ENCODE measurements around the gene SH3GL3.

The SH3GL3 gene

GRCh38 chr15:83654379-83655236, 207.5 kb downstream of the SH3GL3 start:
- TF ChIP-seq CTCF (IDR thresholded peaks at IDR 0.05; ENCODE audit: insufficient read depth, low read length, poor library complexity, severe bottlenecking): no peak
- no peak for TF ChIP-seq EZH2phosphoT487 (conservative IDR thresholded peaks at IDR 0.05; ENCODE audit: low read length)
- H2AFZ ChIP-seq (ENCODE audit: low read depth, low read length, severe bottlenecking): no peak overlapping the region

GRCh38 chr15:83655237-83655616, 208.1 kb downstream of the SH3GL3 start:
- TF ChIP-seq CTCF (IDR thresholded peaks at IDR 0.05; ENCODE audit: insufficient read depth, low read length, poor library complexity, severe bottlenecking): no peak
- no peak for TF ChIP-seq EZH2phosphoT487 (conservative IDR thresholded peaks at IDR 0.05; ENCODE audit: low read length)
- Histone ChIP-seq H3K9me2 (replicated peaks; ENCODE audit: insufficient read depth, low read length) (no peaks in the 10 kb centered on the region), H3K9me3 (ENCODE audit: insufficient read depth, low read length) (no peaks in the 10 kb centered on the region), H3K9ac (ENCODE audit: low read length) (no peak overlapping the region), H3K36me3 (ENCODE audit: low read length) (no peaks in the 10 kb centered on the region), H4K20me1 (ENCODE audit: low read depth, low read length) (no peaks in the 10 kb centered on the region), H3F3A (ENCODE audit: insufficient read depth) (no peaks in the 10 kb centered on the region), H3K79me2 (ENCODE audit: insufficient read depth, low read length) (no peaks in the 10 kb centered on the region), H3K4me2 (ENCODE audit: low read depth, low read length, poor library complexity, severe bottlenecking) (no peak overlapping the region), H3K27ac (ENCODE audit: low read depth, low read length) (no peak overlapping the region), H2AFZ (ENCODE audit: low read depth, low read length, severe bottlenecking) (no peak overlapping the region), H3K4me3 (ENCODE audit: insufficient read depth, low read length, poor library complexity, severe bottlenecking) (no peak overlapping the region), H3K27me3 (ENCODE audit: low read length) (no peaks in the 10 kb centered on the region)

More at GRCh38 chr15:83654379-83655236, 207.5 kb downstream of the SH3GL3 start:
- H3F3A ChIP-seq (ENCODE audit: insufficient read depth): no peaks in the 10 kb centered on the region
- H3K27ac ChIP-seq (ENCODE audit: low read depth, low read length): no peak overlapping the region
- H3K36me3 ChIP-seq (ENCODE audit: low read length): no peaks in the 10 kb centered on the region
- no peak overlapping the region for H3K4me3 ChIP-seq (ENCODE audit: insufficient read depth, low read length, poor library complexity, severe bottlenecking)
- no peaks in the 10 kb centered on the region for H3K9me3 ChIP-seq (ENCODE audit: insufficient read depth, low read length)
- no peaks in the 10 kb centered on the region for H3K9me2 ChIP-seq (replicated peaks; ENCODE audit: insufficient read depth, low read length)
- no peak overlapping the region for H3K9ac ChIP-seq (ENCODE audit: low read length)
- H3K27me3 ChIP-seq (ENCODE audit: low read length): no peaks in the 10 kb centered on the region
- no peak overlapping the region for H3K4me2 ChIP-seq (ENCODE audit: low read depth, low read length, poor library complexity, severe bottlenecking)
- no peaks in the 10 kb centered on the region for H3K79me2 ChIP-seq (ENCODE audit: insufficient read depth, low read length)
- no peaks in the 10 kb centered on the region for H4K20me1 ChIP-seq (ENCODE audit: low read depth, low read length)

DNA sequence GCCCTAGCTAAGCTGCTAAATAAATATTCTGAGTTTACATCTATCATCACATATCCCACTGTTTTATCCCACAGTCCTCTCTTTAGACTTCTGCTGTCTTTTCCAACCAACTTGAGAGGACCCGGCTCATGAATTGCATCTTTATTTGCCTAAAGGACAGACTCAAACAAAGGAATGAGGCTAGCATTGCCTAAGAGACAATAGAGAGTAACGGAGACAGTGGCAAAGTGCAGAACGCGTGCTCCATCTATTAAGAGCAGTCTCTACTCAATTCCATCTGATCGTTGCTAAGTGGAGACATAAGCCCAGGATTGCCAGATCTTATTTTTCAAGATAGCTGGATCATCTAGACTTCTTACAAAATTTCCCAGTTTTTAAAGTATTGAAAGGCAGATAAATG, 209.1 kb downstream of the SH3GL3 start:
- H3K79me2 ChIP-seq (ENCODE audit: insufficient read depth, low read length): no peaks in the 10 kb centered on the region
- TF ChIP-seq CTCF (IDR thresholded peaks at IDR 0.05; ENCODE audit: insufficient read depth, low read length, poor library complexity, severe bottlenecking) (no peak), EZH2phosphoT487 (conservative IDR thresholded peaks at IDR 0.05; ENCODE audit: low read length) (no peak)
- H3F3A ChIP-seq (ENCODE audit: insufficient read depth): no peaks in the 10 kb centered on the region
- H3K36me3 ChIP-seq (ENCODE audit: low read length): no peaks in the 10 kb centered on the region
- no peak overlapping the region for H3K9ac ChIP-seq (ENCODE audit: low read length)
- H3K4me2 ChIP-seq (ENCODE audit: low read depth, low read length, poor library complexity, severe bottlenecking): no peak overlapping the region
- no peaks in the 10 kb centered on the region for H3K9me2 ChIP-seq (replicated peaks; ENCODE audit: insufficient read depth, low read length)
- H2AFZ ChIP-seq (ENCODE audit: low read depth, low read length, severe bottlenecking): no peak overlapping the region
- no peak overlapping the region for H3K27ac ChIP-seq (ENCODE audit: low read depth, low read length)
- no peaks in the 10 kb centered on the region for H3K27me3 ChIP-seq (ENCODE audit: low read length)
- no peak overlapping the region for H3K4me3 ChIP-seq (ENCODE audit: insufficient read depth, low read length, poor library complexity, severe bottlenecking)
- no peaks in the 10 kb centered on the region for H3K9me3 ChIP-seq (ENCODE audit: insufficient read depth, low read length)
- H4K20me1 ChIP-seq (ENCODE audit: low read depth, low read length): no peaks in the 10 kb centered on the region

Measured in SU-DHL-6 (cell line).